WTC11 (cell line): ENCODE measurements around the gene TNN.

ENCODE experiments used
- ATF1 ChIP-seq: sonication (generic); formaldehyde crosslinking; IDR thresholded peaks from 2 replicates; pipeline ENCODE4 v1.8.1; 2023; ENCODE audit warnings: mild to moderate bottlenecking, moderate library complexity, missing genetic modification reagents
- JAZF1 ChIP-seq: fragments of 250-450 bp; sonication (Bioruptor Pico); IDR thresholded peaks from 2 replicates; pipeline ENCODE4 v1.9.0; 2021; ENCODE audit warnings: moderate library complexity, mild to moderate bottlenecking, inconsistent platforms
- SP1 ChIP-seq: sonication (generic); formaldehyde crosslinking; conservative IDR thresholded peaks from 2 replicates; pipeline ENCODE4 v1.8.1; 2022; ENCODE audit warnings: missing genetic modification reagents
- TF ChIP-seq, protein P1 (sequence below): fragments of 200-600 bp; IDR thresholded peaks from 2 replicates; pipeline ENCODE4 v1.8.0; 2022; ENCODE audit warnings: antibody characterized with exemption
- TF ChIP-seq, protein P2 (sequence below): sonication (generic); formaldehyde crosslinking; IDR thresholded peaks from 2 replicates; pipeline ENCODE4 v1.8.1; 2023; ENCODE audit warnings: mild to moderate bottlenecking, missing genetic modification reagents, moderate library complexity

DNA sequence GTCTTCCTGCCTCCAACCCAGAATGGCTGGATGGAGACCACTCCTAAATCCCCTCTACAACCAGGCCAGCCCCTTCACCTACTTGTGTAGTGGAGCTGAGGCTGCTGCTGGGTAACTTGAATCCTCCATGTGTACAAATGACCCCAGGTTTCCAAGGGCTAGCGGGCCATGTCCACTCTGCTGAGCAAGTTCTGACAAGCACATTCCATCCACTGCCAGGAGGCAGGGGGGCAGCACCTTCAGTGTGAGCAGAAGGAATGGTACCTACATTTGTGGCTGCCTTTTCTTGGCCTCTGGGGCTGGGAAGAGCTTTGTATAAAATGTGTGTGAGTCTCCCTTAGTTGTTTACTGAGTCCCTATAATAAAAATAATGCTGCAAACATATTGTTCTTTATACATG is 110.4 kb downstream of the TNN start:
- TF ChIP-seq, protein P1, sequence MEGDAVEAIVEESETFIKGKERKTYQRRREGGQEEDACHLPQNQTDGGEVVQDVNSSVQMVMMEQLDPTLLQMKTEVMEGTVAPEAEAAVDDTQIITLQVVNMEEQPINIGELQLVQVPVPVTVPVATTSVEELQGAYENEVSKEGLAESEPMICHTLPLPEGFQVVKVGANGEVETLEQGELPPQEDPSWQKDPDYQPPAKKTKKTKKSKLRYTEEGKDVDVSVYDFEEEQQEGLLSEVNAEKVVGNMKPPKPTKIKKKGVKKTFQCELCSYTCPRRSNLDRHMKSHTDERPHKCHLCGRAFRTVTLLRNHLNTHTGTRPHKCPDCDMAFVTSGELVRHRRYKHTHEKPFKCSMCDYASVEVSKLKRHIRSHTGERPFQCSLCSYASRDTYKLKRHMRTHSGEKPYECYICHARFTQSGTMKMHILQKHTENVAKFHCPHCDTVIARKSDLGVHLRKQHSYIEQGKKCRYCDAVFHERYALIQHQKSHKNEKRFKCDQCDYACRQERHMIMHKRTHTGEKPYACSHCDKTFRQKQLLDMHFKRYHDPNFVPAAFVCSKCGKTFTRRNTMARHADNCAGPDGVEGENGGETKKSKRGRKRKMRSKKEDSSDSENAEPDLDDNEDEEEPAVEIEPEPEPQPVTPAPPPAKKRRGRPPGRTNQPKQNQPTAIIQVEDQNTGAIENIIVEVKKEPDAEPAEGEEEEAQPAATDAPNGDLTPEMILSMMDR: no peak
- no peak for TF ChIP-seq JAZF1 (CRISPR knock-in tag)
- TF ChIP-seq ATF1 (CRISPR knock-in tag): no peak
- TF ChIP-seq, protein P2, sequence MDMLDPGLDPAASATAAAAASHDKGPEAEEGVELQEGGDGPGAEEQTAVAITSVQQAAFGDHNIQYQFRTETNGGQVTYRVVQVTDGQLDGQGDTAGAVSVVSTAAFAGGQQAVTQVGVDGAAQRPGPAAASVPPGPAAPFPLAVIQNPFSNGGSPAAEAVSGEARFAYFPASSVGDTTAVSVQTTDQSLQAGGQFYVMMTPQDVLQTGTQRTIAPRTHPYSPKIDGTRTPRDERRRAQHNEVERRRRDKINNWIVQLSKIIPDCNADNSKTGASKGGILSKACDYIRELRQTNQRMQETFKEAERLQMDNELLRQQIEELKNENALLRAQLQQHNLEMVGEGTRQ (CRISPR knock-in tag): no peak
- TF ChIP-seq SP1 (CRISPR knock-in tag): no peak
